ENCODE data around the gene DNASE1L3.

DNA sequence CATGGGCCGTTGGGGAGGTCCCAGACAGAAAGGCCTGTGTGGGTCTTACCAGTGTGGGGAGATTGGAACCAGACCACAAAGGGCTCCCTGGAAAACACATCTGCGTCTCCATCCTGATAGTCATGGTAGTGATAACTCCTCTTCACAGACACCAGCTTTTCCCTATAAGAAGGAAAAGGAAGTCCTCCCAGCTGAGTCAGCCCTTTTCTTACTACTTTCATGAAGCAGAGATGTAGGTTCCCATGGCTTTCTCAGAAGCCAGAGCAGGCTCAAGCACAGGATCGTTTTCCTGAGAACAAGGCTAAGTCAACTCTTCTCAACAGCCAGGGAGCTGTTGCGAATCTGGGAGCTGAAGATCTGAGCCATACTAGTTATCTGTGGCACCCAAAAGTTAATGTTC, 6.1 kb downstream of the DNASE1L3 start:
- TF ChIP-seq, protein P1, sequence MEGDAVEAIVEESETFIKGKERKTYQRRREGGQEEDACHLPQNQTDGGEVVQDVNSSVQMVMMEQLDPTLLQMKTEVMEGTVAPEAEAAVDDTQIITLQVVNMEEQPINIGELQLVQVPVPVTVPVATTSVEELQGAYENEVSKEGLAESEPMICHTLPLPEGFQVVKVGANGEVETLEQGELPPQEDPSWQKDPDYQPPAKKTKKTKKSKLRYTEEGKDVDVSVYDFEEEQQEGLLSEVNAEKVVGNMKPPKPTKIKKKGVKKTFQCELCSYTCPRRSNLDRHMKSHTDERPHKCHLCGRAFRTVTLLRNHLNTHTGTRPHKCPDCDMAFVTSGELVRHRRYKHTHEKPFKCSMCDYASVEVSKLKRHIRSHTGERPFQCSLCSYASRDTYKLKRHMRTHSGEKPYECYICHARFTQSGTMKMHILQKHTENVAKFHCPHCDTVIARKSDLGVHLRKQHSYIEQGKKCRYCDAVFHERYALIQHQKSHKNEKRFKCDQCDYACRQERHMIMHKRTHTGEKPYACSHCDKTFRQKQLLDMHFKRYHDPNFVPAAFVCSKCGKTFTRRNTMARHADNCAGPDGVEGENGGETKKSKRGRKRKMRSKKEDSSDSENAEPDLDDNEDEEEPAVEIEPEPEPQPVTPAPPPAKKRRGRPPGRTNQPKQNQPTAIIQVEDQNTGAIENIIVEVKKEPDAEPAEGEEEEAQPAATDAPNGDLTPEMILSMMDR (IDR thresholded peaks at IDR 0.05; ENCODE audit: extremely low read depth in 1 of 2, insufficient read depth in 1 of 2, low read depth in 1 of 2, low read length in 2 of 2), result no peak
- TF ChIP-seq EZH2 (IDR thresholded peaks at IDR 0.05; ENCODE audit: borderline replicate concordance, low read depth, low read length, severe bottlenecking), result no peak
- no peak for TF ChIP-seq JUN (IDR thresholded peaks at IDR 0.05; ENCODE audit: borderline replicate concordance, insufficient read depth, insufficient read length, low read depth)
- TF ChIP-seq POLR2A (IDR thresholded peaks at IDR 0.05; ENCODE audit: low read depth, low read length), result no peak
- no peak for TF ChIP-seq FOS (IDR thresholded peaks at IDR 0.05; ENCODE audit: borderline replicate concordance, insufficient read depth, low read length)
- no peak for TF ChIP-seq POLR2AphosphoS5 (IDR thresholded peaks at IDR 0.05; ENCODE audit: insufficient read depth, low read depth, low read length)

Data from endothelial cell of umbilical vein (primary cell).